Stimulated activated CD4-positive, alpha-beta T cell treated with anti-CD3 and anti-CD28 coated beads, Interleukin-4, amount 100 ng/mL, for 4 hours (primary cell): ENCODE data around the gene DNAI7.

Experiments used
- DNase-seq, 2 experiments: peaks; one replicate each; pipeline ENCODE4 v3.0.0-alpha.2; 2020

Gene DNAI7

GRCh38 chr12:25182765-25183164 lies 12.2 kb downstream of the DNAI7 start:
- DNase-seq = no peak

- no peak for DNase-seq
These were observed 32.1 kb downstream of the DNAI7 start for GRCh38 chr12:25162866-25163265.

- DNase-seq = no peak
These were observed 38.9 kb downstream of the DNAI7 start for GRCh38 chr12:25156061-25156460.

- no peak for DNase-seq
These were observed 39.9 kb downstream of the DNAI7 start for GRCh38 chr12:25155022-25155576.

GRCh38 chr12:25152055-25152454 lies 42.9 kb downstream of the DNAI7 start:
- no peak for DNase-seq

- DNase-seq = no peak
These were observed 43.5 kb downstream of the DNAI7 start for GRCh38 chr12:25151476-25151875.

- DNase-seq = no peak
These were observed 48.3 kb downstream of the DNAI7 start for GRCh38 chr12:25146686-25147085.

GRCh38 chr12:25135531-25136154 lies 59.3 kb downstream of the DNAI7 start:
- no peak for DNase-seq

GRCh38 chr12:25131270-25131669 lies 63.7 kb downstream of the DNAI7 start:
- no peak for DNase-seq

GRCh38 chr12:25130741-25131188 lies 64.2 kb downstream of the DNAI7 start:
- no peak for DNase-seq

GRCh38 chr12:25126746-25127145 lies 68.2 kb downstream of the DNAI7 start:
- no peak for DNase-seq

- no peak for DNase-seq
These were observed 68.9 kb downstream of the DNAI7 start for GRCh38 chr12:25126101-25126500.

- DNase-seq = no peak
These were observed 70.5 kb downstream of the DNAI7 start for GRCh38 chr12:25124493-25124892.

- DNase-seq = no peak
These were observed 71.8 kb downstream of the DNAI7 start for GRCh38 chr12:25123126-25123525.

GRCh38 chr12:25121916-25122315 lies 73.0 kb downstream of the DNAI7 start:
- DNase-seq = no peak

- no peak for DNase-seq
These were observed 73.8 kb downstream of the DNAI7 start for GRCh38 chr12:25121110-25121509.

GRCh38 chr12:25119020-25119419 lies 75.9 kb downstream of the DNAI7 start:
- DNase-seq = no peak

- no peak for DNase-seq
These were observed 79.3 kb downstream of the DNAI7 start for GRCh38 chr12:25115677-25116076.

- DNase-seq = no peak
These were observed 81.3 kb downstream of the DNAI7 start for GRCh38 chr12:25113651-25114050.

- DNase-seq = no peak
These were observed 84.7 kb downstream of the DNAI7 start for GRCh38 chr12:25110260-25110659.

- no peak for DNase-seq
These were observed 87.0 kb downstream of the DNAI7 start for GRCh38 chr12:25107920-25108319.

GRCh38 chr12:25106818-25107217 lies 88.1 kb downstream of the DNAI7 start:
- DNase-seq = no peak

- no peak for DNase-seq
These were observed 92.6 kb downstream of the DNAI7 start for GRCh38 chr12:25102402-25102801.

GRCh38 chr12:25101092-25101445 lies 93.9 kb downstream of the DNAI7 start:
- no peak for DNase-seq
